Osteocyte (in vitro differentiated cells): Measurements from ENCODE around the gene TRIM8. TPM values are rescaled to one million over a fixed set of nuclear protein-coding genes. Genes with fewer than 3 reads are reported as not detected.

ENCODE experiments used
- DNase-seq: peaks from one replicate; pipeline ENCODE4 v3.0.0; 2021; ENCODE audit warnings: mixed read lengths; ENCODE audit not compliant: unreplicated experiment; ENCODE audit errors: extremely low spot score
- H3K27ac Mint-ChIP-seq: one replicate; pipeline ENCODE4 v1.8.0; 2021; ENCODE audit warnings: mild to moderate bottlenecking, mixed read lengths; ENCODE audit not compliant: unreplicated experiment
- H3K27me3 Mint-ChIP-seq: one replicate; pipeline ENCODE4 v1.8.0; 2021; ENCODE audit warnings: mixed read lengths; ENCODE audit not compliant: unreplicated experiment
- H3K36me3 Mint-ChIP-seq: one replicate; pipeline ENCODE4 v1.8.0; 2021; ENCODE audit warnings: mixed read lengths; ENCODE audit not compliant: unreplicated experiment
- H3K4me1 Mint-ChIP-seq: one replicate; pipeline ENCODE4 v1.8.0; 2021; ENCODE audit warnings: mixed read lengths; ENCODE audit not compliant: unreplicated experiment
- H3K4me3 Mint-ChIP-seq: one replicate; pipeline ENCODE4 v1.8.0; 2021; ENCODE audit warnings: mild to moderate bottlenecking, moderate library complexity, mixed read lengths; ENCODE audit not compliant: unreplicated experiment
- H3K9me3 Mint-ChIP-seq: one replicate; pipeline ENCODE4 v1.8.0; 2021; ENCODE audit warnings: mixed read lengths; ENCODE audit not compliant: unreplicated experiment
- CTCF ChIP-seq: fragments of 200-600 bp; sonication (generic); IDR thresholded peaks from 2 replicates; pipeline ENCODE4 v1.5.0; 2021; ENCODE audit warnings: antibody characterized with exemption, mild to moderate bottlenecking, moderate library complexity
- total RNA-seq: library from RNA; stranded (reverse); gene quantifications from 2 replicates; pipeline ENCODE4 v1.2.1, GENCODE V29; 2021

Gene TRIM8
- total RNA-seq, 1 donor from 2014 or later: 63.9 TPM

GRCh38 chr10:102632394-102633111 lies 11.7 kb upstream of the TRIM8 start:
- Mint-ChIP-seq H3K4me3 (no peak overlapping the region), H3K27me3 (no peaks in the 10 kb centered on the region), H3K36me3 (no peaks in the 10 kb centered on the region), H3K27ac (peak overlapping the region; percentile 81), H3K9me3 (no peaks in the 10 kb centered on the region), H3K4me1 (peaks cover 63% of the 10 kb centered on the region)
- DNase-seq: no peak
- TF ChIP-seq CTCF: no peak

GRCh38 chr10:102633287-102633686 lies 11.0 kb upstream of the TRIM8 start:
- Mint-ChIP-seq H3K4me1 (peaks cover 56% of the 10 kb centered on the region), H3K27me3 (no peaks in the 10 kb centered on the region), H3K36me3 (no peaks in the 10 kb centered on the region), H3K9me3 (no peaks in the 10 kb centered on the region), H3K4me3 (no peak overlapping the region), H3K27ac (peak overlapping the region; percentile 81)
- no peak for TF ChIP-seq CTCF
- DNase-seq: no peak

- peak overlapping the region; percentile 35 for H3K27ac Mint-ChIP-seq
- no peaks in the 10 kb centered on the region for H3K27me3 Mint-ChIP-seq
- no peak overlapping the region for H3K4me3 Mint-ChIP-seq
- no peak for TF ChIP-seq CTCF
- H3K4me1 Mint-ChIP-seq: peaks cover 50% of the 10 kb centered on the region
- no peaks in the 10 kb centered on the region for H3K9me3 Mint-ChIP-seq
- DNase-seq: no peak
- H3K36me3 Mint-ChIP-seq: no peaks in the 10 kb centered on the region
Measured at GRCh38 chr10:102633848-102634247, 10.4 kb upstream of the TRIM8 start.

- Mint-ChIP-seq H3K27ac (no peak overlapping the region), H3K9me3 (no peaks in the 10 kb centered on the region), H3K36me3 (no peaks in the 10 kb centered on the region), H3K4me3 (no peak overlapping the region), H3K4me1 (peaks cover 42% of the 10 kb centered on the region), H3K27me3 (no peaks in the 10 kb centered on the region)
- TF ChIP-seq CTCF: no peak
- no peak for DNase-seq
Measured at GRCh38 chr10:102634686-102635085, 9.6 kb upstream of the TRIM8 start.

- Mint-ChIP-seq H3K27ac (no peak overlapping the region), H3K4me3 (no peak overlapping the region), H3K4me1 (peaks cover 35% of the 10 kb centered on the region), H3K9me3 (no peaks in the 10 kb centered on the region), H3K36me3 (no peaks in the 10 kb centered on the region), H3K27me3 (no peaks in the 10 kb centered on the region)
- DNase-seq: no peak
- TF ChIP-seq CTCF: no peak
Measured at GRCh38 chr10:102635377-102635776, 8.9 kb upstream of the TRIM8 start.
